COLO829 (cell line): ENCODE measurements around the gene ITGA11.

ENCODE experiments used
- DNase-seq: peaks from one replicate; pipeline ENCODE4 v3.0.0; 2012; ENCODE audit warnings: low spot score

The ITGA11 gene

GRCh38 chr15:68352401-68353062 lies 79.4 kb downstream of the ITGA11 start:
- peak; percentile 67 for DNase-seq

GRCh38 chr15:68349151-68349550 lies 82.8 kb downstream of the ITGA11 start:
- no peak for DNase-seq

GRCh38 chr15:68348606-68349005 lies 83.4 kb downstream of the ITGA11 start:
- no peak for DNase-seq

DNA sequence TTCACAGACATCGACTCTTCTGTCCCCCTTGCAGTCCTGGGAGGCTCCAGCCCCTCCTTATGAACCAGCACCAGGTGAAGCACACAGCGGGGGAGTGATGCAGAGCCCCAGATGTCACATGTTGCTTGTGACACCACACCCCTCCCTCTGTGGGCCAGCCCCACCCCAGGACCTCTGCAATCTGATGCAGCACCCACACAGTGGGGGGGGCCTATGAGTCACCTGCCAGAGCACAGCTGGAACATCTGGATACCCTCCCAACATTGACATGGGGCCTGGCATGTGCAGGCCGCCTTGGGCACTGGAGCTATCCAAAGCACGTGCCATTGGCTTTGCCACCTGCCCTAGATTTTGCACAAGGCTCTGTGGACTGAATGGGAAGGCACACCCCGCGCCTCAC lies 83.9 kb downstream of the ITGA11 start:
- no peak for DNase-seq

- no peak for DNase-seq
Observed at GRCh38 chr15:68347392-68347791, 84.6 kb downstream of the ITGA11 start.

DNA sequence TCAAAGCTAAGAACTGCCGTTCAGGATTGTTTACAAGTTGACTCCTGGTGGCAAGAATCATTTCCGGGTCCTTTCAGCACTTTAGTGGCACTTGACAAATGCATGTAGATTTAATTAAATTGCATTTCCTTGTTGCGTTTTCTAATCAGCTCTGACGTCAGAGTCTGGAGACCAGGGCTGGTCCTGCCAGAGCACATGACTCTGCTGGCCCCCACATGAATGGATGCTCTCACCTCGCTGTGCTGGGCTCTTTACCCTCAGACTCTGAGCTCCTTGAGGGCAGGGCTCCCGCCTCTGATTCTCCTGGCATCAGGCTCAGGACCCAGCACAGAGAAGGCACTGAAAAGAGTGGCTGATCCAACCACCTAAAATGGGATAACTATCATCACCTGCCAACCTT lies 85.0 kb downstream of the ITGA11 start:
- no peak for DNase-seq

- DNase-seq = no peak
Observed at GRCh38 chr15:68345481-68345880, 86.5 kb downstream of the ITGA11 start.

- DNase-seq = no peak
Observed at GRCh38 chr15:68344600-68344999, 87.4 kb downstream of the ITGA11 start.

DNA sequence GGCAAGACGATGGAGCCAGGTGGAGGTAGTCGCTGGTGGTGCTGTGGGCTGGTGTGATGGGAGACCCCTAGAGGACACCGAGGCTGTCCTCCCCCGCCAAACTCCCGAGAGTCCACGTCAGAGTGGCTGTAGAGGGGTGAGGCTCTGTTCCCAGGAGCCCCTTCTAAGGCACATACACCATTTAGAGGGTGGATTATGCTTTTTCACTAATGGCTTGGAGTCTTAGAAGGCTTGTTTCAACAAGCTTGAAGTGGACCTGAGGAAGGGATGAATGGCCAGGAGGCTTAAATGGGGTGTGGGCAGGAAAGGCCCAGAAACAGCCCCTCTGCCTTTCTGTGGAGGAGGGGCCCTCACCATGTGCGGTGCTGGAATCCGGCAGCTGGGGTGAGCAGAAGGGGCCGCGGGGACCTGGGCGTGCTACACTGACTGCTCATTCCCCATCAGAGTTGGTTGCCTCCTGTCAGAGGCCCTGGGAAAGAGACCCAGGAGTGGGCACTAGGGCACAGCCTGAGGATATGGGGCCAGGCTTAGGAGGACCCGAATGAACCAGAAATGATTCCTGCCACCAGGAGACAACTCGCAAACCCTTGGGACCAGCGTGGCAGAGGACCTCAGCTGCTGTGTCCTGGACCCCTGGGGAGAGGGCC lies 88.3 kb downstream of the ITGA11 start:
- DNase-seq = no peak

DNA sequence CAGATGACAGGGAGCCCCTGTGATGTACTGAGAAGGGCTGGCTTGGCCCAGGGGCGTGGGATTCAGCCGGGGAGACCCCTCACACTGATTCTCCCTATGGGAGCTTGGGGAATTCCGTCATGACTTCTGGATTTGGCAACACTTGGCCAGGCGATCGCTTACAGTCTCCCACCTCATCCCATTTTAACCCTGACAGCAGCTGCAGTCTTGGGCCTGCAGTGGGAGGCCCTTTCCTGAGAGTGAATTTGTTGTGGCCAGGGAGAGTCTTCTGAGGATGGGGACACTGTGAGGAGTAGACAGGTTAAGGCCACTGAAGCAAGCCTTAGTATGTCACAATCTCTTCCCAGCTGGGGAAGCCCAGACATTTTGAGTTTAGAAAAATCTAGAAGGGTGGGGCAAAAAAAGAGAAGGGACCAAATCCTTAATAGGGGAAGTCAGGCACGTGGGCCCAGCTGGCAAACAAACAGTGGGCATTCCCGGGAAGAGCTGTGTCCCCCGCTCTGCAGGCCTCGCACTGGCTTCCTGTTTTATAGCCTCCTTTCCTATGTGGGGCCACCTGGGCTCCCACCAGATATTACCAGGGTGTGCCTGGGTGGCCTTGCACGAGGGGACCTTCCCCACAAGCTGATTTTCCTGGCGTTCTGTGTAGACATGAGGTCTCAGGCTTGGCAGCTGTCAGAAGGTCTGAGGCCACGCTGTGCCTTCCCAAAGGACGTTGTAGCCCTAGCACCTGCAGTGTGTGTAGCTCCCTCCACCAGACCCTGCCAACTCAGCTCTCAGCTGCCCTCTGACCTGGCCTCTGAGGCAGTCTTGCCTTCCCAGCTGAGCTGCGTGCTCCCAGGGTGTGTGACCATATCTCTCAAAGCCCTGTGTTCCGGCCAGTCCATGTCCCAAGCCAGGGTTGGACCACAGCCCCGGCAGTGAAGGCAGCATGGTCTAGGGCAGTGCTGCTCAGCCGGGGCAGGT lies 89.9 kb downstream of the ITGA11 start:
- no peak for DNase-seq

DNA sequence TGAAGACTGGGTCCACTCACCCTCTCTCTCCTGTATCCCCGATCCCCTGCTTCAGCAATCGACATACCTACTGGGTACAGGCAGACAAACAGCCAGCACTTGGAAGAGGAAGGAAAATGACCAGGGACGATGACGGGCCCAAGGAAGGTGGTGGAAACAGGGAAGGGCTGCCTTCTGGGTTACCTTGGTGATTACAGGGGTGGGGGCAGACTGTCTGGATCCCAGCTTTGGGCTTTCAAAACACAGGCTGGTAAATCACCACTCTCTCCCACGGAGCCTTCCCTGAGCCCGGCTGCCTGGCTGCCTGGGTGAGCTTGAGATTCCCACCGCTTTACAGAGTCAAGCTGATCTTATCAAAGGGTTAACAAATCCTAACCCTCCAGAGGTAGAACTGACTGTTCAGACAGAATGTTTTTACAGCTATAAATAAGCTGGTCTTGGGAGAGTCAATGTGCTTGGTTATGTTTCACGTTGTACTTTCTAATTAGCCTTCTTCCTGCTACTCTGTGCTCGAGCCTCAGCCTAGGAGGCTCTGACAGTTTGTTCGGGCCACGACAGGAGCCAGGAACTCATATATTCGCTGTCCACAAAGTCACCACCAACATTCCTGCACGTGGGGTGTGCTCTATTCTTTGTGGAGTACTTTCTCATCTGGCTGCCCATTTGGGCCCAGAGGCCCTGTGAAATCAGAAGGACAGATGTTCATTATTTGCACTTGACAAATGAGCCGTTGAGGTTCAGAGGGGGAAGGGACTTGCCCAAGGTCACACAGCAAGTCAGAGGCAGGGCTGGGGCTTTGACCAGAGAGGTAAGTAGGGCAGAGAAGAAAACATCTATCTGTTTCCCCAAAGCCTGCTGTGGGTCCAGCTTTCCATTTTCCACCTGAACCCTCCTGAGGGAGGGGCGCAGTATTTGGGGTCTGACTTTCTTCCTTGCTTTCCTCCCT lies 91.0 kb downstream of the ITGA11 start:
- no peak for DNase-seq

DNA sequence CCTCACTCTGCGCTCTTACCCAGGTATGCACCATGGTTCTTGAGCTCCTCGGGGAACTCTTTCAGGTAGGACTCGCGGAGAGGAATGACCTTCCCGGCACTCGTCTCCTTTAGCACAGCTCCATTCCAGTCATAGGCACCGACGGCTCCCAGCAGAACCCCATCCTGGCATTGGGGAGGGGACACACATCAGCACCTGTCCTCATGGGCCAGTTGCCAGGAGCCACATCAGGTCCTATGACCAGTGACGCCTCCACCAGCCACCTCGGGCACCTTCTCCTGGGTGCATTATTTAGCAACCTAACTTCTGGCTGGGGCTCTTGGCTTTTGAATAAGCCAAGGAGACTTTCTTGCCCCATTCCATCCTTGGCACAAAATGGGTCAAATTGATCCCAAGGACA lies 92.5 kb downstream of the ITGA11 start:
- DNase-seq = no peak

DNA sequence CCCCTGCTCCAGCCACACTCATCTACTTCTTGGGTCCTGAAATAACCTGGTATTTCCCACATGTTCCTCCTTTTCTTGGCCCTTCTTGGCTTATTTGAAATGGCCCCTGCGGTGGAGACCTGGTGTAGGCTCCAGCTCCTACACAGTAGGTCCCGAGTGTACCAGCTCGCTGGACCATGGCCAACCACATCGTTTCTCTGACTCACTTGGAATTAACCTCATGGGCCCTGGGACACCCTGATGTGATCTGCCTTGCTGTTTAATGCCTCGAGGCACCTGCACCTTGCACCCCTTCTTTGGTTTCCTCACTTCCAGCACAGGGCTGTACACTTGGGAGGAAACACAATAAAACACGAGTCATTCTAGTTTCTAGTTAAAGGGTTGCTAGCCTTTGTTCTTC lies 94.1 kb downstream of the ITGA11 start:
- DNase-seq = no peak

DNA sequence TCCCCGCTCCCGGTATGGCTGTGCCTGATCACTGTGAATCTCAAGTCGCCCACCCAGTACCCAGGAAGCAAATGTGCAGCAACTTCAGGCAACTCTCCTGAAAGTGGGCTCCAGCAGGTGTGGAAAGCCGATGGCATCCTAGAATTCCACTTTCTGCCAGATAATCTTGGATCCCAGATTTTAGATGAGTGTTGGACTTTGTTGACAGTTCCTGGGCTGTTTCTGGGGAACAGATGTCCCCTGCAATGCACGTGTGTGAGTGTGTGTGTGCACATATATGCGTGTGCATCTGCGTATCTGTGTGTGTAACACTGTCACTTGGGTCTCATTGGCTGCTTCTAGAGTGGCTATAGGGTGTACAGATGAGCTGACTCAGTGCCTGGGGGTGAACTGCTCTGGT lies 95.4 kb downstream of the ITGA11 start:
- no peak for DNase-seq

- DNase-seq = no peak
Observed at GRCh38 chr15:68335655-68336054, 96.3 kb downstream of the ITGA11 start.

GRCh38 chr15:68335251-68335650 lies 96.7 kb downstream of the ITGA11 start:
- peak; percentile 30 for DNase-seq

DNA sequence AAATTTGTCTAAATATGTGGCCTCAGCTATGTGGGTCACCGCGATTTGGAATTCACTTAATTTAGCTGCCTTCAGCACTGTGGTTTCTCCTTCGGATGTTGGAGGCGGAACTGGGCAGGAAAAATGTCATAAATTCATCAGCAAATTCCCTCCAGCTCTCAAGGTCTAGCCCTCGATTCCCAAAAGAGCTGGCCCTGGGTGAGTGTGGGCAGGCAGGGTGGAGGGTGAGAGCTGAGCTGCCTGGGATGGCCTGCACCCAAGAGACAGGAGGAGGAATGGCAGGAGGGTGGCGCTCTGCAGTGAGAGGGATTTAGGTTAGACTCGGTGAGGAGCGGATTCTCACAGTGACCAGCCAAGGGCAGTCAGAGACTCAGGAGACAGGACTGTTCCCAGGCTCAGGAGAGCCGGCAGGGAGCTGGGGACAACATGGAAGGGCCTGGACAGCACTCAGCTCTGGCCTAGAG lies 97.3 kb downstream of the ITGA11 start:
- no peak for DNase-seq

GRCh38 chr15:68333775-68334470 lies 98.0 kb downstream of the ITGA11 start:
- peak; percentile 22 for DNase-seq

GRCh38 chr15:68332266-68332665 lies 99.7 kb downstream of the ITGA11 start:
- DNase-seq = no peak

- no peak for DNase-seq
Observed at GRCh38 chr15:68330901-68331300, 101.1 kb downstream of the ITGA11 start.

DNA sequence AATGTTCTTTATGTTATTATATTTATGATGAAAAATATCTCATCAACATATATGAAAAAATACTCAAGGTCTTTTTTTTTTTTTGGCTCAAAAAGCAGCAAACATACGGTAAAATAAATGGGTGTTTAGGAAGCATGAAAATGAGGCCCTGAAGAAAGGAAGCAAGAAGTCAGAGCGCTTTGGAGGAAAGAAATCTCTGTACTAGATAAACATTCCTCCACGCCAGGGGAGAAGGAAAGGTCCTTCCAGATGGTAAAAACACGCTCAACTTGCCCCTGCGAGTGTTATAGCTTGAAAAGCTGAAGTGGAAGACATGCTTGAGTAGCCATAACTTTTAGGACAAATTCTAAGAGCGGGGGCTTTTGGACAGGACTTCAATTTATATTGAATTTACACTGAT lies 101.5 kb downstream of the ITGA11 start:
- DNase-seq = no peak
